Endothelial cell of coronary artery (primary cell): ENCODE data around the gene PCDH20. TPM values are rescaled to one million over a fixed set of nuclear protein-coding genes. Genes with fewer than 3 reads are reported as not detected.

Source experiments
- total RNA-seq: library from RNA; depleted of rRNA; stranded (reverse); fragments of >200 nt; gene quantifications from 2 replicates; pipeline ENCODE4 v1.2.3, GENCODE V29; 2014

Gene PCDH20, protein sequence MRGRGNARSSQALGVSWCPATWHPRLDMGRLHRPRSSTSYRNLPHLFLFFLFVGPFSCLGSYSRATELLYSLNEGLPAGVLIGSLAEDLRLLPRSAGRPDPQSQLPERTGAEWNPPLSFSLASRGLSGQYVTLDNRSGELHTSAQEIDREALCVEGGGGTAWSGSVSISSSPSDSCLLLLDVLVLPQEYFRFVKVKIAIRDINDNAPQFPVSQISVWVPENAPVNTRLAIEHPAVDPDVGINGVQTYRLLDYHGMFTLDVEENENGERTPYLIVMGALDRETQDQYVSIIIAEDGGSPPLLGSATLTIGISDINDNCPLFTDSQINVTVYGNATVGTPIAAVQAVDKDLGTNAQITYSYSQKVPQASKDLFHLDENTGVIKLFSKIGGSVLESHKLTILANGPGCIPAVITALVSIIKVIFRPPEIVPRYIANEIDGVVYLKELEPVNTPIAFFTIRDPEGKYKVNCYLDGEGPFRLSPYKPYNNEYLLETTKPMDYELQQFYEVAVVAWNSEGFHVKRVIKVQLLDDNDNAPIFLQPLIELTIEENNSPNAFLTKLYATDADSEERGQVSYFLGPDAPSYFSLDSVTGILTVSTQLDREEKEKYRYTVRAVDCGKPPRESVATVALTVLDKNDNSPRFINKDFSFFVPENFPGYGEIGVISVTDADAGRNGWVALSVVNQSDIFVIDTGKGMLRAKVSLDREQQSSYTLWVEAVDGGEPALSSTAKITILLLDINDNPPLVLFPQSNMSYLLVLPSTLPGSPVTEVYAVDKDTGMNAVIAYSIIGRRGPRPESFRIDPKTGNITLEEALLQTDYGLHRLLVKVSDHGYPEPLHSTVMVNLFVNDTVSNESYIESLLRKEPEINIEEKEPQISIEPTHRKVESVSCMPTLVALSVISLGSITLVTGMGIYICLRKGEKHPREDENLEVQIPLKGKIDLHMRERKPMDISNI
- not detected in 2 replicates for total RNA-seq

DNA sequence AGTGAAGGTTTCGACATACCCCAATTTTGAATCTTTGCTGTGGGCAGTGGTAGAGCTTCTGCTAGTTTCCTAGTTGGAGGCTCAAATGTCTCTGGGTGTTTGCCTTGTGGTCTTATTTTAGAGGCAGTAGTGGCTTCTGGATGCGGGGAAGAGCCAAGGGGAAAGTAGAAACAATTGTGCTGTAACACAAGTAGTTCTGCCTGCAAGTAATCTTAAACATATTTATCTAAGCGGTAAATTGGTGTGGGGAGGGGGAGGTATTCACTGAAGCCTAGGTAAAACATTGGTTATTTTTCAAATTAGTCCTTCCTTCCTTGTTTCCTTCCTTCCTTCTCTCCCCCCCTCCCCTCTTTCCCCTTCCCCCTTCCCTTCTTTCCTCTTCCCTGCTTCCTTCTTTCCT, at the start of gene PCDH20:
TSS of gene PCDH20 (minus strand) at position 101 of the 400 bp plus-strand sequence. CDS start 691 bp downstream, outside the sequence.

